Right hindlimb (tissue), 1 donor: ENCODE data around the gene SPRYD7.
"Not testable (repeated sequence)": the region's sequence is repeated elsewhere in the genome, so short reads cannot be mapped to it uniquely, and the experiment has no call there.

ENCODE experiments used
- DNase-seq: peaks from one replicate; pipeline ENCODE4 v3.0.0-alpha.2; 2018

Gene SPRYD7

DNA sequence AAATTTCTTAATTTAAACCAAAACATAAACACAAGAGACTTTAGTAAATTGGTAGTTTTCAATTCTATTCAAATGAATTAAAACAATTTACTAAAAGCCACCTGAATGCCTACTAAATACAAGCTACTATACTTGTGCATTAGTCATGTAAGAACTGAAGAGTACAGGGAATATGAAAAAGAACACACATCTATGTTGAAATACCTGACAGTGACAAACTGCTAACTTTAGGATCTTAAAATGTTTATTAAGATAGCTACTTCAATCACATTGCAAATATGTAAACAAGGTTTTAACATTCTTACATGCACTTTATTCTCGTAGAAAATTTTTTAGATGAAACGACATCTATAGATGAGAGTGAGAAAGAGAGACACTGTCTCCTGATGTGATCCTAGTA is 4.1 kb downstream of the SPRYD7 start:
- DNase-seq: no peak

DNA sequence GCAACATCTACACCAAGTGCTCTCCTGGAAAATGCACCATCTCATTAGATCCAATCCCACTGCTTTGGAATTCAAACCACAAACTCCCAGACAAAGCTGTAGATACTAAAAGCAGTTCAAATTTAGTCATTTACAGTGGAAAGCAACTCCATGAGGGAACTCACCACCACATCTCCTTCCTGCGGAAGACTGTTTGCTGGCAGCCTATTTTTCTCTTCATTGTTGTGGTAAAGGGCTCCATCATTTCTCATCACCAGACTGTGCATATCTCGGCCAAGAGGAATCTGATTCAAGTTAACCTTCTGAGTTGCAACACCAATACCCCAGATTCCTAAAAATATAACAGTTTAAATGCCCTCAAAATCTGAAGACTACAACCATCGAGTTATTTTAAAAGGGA is 8.4 kb downstream of the SPRYD7 start:
- DNase-seq: no peak

DNA sequence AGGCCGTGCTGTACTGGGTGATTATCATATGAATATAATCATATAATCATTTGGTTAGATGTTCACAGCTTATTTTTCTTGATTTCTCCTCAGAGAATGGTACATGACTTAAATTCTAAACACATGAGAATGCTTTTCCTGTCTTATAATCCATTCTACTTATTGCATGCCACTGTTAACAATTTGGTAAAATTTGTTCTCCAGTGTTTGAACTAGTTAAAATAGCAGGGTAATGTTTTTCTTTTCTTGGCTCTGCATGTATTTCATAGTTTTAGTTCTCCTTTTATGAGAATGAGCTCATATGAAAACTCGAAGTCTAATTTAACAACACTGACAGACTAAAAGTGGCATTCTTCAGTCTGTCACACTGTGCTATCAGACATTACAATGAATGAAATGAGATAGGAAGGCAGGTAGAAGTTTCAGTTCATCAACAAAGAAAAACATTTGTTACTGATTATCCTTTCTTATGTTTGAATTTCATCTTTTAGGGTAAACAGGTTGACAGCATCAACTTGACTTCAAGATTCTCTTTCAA is 10.2 kb downstream of the SPRYD7 start:
- no peak for DNase-seq

DNA sequence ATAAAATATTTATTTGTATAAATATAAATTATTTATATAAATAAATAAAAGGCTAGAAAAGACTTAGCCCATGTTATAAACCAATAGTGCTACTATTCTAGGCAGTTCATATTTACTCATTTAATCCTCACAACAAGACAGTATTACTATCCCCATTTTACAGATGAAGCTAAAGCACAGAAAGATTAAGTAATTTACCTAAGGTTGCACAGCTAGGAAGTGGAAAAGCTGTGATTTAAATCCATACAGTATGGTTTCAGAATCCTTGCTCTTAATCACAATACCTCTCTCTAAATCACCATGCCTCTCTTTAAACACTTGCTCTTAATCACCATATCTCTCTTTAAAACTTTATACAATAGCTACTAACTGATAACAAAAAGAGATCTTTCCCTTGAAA is 13.8 kb downstream of the SPRYD7 start:
- no peak for DNase-seq

DNA sequence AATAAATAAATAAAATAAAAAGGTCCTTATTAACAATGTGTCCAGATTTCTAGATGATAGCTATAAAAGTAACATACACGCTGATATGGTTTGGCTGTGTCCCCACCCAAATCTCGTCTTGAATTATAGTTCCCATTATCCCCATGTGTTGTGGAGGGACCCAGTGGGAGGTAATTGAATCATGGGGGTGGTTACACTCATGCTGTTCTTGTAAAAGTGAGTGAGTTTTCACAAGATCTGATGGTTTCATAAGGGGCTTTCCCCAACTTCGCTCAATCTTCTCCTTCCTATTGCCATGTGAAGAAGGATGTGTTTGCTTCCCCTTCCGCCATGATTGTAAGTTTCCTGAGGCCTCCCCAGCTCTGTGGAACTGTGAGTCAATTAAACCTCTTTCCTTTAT is 15.2 kb downstream of the SPRYD7 start:
- DNase-seq: not testable (repeated sequence)

DNA sequence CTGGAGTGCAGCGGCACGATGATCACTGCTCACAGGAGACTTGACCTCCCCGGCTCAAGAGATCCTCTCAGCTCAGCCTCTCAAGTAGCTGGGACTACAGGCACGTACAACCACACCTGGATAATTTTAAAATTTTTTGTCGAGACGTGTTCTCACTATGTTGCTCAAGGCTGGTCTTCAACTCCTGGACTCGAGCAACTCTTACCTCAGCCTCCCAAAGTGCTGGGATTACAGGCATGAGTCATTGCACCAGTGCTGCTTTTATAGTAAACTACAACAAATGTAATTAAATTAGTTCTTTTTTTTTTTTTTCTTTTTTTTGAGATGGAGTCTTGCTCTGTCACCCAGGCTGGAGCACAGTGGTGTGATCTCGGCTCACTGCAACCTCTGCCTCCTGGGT is 18.0 kb downstream of the SPRYD7 start:
- DNase-seq: not testable (repeated sequence)

DNA sequence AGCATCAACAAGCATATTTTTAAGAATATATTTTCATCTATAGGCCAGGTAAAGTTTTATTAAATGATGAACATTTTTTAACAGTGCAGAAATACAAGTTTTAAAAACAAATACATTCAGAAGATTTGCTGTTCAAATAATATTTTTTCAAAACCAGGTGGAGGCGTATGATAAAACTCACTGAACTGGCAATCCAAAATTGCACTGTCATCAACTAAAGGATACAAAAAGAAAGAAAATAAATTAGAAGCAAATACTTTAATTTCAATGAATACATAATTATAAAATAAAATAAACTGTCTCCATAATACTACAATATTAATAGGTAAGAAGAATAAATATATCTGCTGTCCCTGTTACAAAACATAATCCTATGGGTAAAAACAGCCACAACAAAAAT is 21.2 kb downstream of the SPRYD7 start:
- DNase-seq: no peak

DNA sequence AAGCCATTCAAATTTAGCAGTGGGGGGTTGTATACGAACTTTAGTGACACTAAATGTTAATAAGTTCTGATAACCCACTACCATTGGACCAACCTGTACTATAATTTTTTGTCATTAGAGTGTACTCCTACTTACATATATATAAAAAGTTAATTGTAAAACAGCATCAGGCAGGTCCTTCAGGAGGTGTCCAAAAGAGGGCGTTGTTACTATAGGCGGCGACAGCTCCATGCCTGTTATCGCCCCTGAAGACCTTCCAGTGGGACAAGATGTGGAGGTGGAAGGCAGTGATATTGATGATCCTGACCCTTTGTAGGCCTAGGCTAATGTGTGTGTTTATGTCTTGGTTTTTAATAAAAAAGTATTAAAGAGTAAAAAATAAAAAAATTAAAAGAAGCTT is 27.5 kb downstream of the SPRYD7 start:
- no peak for DNase-seq

DNA sequence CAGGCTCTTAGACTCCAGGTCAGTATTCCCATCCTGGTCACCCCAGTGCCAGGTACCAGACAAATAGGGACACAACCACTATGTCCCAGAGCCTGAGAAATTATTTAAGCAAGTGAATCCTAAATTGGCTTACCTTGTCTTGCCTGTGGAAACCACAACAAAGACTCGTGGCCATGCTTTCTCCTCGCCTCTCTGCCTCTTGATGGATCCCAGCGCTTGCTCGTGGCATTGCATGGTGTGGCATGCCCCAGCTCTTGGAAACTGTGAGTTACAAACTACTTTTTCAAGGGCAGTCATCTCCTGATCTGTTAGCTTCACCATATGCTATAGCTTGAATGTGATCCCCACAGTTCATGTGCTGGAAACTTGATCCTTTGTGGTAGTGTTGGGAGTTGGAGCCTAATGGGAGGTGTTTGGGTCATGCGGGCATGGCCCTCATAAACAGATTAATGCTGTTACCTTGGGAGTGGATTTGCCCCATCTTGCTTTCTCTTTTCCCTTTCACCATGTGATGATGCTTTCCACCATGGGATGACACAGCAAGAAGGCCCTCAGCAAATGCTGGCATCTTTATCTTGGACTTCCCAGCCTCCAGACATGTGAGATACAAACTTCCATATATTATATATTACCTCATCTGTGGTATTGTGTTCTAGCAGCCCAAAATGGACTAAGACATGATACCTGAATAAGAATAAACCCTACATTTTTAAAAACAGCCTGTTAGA is 31.2 kb downstream of the SPRYD7 start:
- no peak for DNase-seq

DNA sequence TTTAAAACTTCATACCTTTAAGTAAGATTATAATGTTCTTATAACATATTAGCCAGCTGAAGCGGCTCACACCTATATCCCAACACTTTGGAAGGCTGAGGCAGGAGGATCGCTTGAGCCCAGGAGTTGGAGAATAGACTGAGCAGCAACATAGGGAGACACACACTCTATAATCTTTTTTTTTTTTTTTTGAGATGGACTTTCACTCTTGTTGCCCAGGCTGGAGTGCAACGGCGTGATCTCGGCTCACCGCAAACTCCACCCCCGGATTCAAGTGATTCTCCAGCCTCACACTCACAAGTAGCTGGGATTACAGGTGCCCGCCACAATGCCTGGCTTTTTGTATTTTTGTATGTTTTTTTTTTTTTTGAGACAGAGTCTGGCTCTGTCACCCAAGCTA is 37.3 kb downstream of the SPRYD7 start:
- no peak for DNase-seq

DNA sequence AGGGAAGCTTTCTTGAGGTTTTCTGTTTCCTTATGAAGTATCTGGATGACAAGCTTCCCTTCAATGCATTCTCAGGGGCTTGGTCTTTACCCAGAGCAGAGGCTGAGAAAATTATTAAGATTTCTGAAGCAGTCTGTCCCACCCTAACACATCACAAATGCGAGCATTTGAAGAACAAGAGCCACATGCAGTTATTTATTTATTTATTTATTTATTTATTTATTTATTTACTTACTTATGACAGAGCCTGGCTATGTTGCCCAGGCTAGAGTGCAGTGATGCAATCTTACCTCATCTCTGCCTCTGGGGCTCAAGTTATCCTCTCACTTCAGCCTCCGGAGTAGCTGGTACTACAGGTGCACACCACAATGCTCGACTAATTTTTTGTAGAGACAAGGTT is 38.4 kb downstream of the SPRYD7 start:
- no peak for DNase-seq

DNA sequence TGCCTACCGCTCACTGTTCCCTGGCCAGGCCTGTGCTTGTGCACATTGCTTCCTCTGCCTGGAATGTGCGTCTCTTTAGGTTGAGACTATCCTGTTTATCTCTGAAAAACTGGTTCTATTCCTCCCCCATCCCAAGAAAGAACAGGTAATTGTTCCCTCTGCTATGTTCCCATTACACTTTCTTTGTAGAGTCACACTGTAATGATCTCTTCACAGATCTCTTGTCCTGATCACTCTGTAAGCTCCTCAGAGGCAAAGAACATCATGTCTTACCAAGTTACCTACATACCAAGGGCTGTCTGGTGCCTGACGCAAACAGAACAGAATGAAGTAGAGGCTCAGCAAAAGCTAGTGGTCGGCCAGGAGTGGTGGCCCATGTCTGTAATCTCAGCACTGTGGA is 40.3 kb downstream of the SPRYD7 start:
- no peak for DNase-seq

DNA sequence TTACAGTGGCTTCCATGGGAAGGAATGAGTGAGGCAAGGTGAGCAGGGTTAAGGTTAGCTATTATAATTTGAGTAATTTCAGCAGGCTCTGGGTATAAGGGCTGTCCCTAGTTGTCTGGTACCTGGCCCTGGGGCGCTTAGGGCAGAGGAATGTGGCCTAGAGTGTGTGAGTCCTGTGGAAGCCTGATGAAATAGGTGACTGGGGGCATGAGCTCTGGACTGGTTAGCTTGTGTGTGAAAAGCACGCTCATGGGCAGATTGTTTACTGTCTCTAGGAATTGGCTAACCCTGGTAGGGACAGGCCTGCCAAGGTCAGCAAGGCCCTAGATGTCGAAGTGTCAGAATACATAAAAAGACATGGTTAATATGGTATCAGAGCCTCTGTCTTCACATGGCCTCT is 42.5 kb downstream of the SPRYD7 start:
- no peak for DNase-seq

DNA sequence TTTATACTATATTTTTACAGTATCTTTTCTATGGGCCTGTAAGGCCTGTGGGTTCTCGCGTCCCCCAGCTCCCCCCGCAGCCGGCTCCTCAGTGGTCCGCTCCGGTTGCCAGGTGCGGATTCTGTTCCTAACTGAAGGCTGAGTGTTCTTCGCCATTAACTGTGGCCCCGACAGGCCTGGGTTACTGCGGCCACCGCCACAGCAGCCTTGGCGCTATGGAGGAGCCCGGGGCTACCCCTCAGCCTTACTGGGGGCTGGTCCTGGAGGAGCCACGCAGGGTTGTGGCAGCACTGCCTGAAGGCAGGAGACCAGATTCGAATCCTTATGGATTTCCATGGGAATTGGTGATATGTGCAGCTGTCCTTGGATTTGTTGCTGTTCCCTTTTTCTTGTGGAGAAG is 45.8 kb downstream of the SPRYD7 start:
- DNase-seq: no peak

DNA sequence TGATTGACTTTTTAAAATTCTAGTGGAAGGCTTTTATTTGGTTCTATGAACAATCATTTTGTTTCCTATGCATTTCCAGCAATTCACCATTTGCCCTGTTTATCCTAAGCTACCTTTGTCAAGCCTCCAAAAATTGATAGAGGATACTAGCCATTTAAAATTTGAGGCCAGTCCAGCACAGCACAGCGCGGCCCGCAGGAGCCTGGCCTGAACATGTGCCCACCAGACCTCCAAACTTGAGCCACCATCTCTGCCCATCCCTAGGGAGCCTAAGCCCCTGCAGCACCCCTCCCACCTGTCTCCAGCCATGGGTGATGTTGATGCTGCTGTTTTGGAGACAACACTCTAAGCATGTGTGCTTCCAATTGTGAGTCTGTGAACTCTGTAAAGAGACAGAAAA is 57.5 kb downstream of the SPRYD7 start:
- DNase-seq: no peak

DNA sequence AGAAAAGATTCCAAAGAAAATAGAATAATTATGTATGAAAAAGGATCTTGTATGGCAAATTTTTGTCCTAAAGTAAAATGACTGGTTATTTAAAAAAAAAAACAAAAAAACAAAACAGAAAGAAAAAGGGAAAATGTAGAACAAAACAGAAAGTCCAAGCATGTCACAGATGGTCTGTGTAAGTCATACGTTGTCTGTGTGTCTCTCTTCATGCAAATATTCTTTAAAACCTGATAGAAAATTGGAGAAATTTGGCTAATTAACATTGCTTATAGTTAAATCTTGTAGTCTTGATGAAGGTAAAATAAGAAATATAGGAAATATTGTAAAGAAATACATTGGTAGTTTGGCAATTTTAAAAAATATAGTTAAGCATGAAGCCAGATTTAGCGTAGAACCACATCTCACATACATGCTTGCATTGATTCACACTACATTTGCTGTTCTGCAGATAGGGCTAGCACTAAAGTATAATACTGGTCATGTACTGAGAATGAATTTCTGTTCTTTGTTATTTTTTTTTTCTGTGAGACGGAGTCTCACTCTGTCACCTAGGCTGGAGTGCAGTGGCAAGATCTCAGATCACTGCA is 58.4 kb downstream of the SPRYD7 start:
- no peak for DNase-seq

DNA sequence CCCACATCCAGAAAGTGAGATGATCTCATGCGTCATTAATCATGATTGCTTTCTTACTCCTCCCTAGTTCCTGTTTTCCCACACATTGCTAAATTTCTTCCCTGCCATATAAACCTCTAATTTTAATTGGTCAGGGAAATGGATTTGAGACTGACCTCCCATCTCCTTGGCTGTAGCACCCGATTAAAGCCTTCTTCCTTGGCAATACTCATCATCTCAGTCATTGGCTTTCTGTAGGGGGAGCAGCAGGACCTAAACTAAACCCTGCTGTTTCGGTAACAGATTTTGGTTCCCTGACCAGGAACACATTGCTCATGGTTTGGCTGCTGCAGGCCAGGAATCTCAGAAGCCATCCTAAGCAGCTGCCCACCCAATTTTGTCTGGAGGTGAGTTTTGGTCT is 61.7 kb downstream of the SPRYD7 start:
- DNase-seq: no peak

DNA sequence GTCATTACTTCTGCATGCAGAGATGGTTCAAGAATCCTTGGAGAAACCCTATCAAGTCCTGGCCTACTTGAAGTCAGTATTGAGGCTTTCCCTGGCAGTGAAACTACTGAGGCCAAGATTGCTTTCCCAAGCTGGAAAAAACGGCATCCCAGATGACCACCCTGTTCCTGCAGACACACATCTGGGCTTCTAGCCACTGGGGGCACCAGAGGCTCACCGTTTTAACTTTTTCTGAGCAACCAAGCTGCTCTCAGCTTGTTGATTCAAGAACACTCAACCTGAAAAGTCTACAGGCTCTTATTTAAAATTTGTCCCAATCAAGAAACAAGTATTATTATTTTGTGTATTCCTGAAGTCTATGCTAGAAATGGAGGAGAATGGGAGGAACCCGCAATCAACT is 66.6 kb downstream of the SPRYD7 start:
- no peak for DNase-seq

DNA sequence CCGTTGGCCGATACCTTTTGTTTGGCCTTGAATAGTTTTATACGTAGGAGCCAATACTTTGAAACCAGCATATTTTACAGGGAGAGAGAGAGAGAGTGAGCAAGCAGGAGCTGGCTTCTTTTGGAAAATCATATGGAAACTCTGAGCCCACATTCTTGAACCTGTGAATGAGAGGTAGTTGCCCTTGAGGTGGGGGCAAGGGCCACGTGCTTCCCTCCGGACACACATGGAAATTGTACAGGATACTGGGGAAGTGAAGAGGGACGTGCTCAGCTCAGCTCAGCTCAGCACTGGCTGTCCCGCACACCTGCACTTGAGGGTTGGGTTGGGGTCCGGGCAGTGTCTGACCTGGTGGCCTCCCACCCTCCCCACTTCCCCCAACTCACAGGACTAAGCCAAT is 68.3 kb downstream of the SPRYD7 start:
- DNase-seq: no peak

DNA sequence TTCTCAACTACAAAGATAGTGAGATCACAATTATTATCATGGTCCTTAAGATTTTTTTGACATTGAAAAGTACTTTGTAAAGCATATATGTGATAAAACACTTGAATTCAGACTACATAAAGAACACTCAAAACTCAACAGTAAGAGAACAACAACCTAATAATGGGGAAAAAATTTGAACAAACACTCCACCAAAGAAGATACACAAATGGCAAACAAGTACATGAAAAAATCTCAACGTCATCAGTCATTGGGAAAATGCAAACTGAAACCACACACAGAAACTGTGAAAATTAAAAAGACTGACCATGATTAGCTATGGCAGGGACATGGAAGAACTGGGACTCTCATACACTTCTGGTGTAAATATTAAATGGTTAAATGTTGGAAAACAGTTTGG is 70.9 kb downstream of the SPRYD7 start:
- no peak for DNase-seq

DNA sequence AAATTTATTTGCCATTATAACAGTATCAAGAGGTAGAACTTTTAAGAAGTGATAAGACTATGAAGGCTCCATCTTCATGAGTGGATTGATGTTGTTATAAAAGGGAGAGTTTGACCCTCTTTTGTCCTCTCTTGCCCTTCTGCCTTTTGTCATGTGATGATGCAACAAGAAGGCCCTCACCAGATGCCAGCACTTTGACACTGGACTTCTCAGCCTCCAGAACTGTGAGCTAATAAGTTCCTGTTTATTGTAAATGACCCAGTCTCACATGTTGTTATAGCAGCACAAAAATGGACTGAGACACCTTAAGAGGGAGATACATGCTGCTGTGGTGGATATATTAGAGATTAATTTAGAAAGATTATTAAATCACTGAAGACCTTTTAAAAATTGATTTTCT is 71.6 kb downstream of the SPRYD7 start:
- DNase-seq: no peak
